ENCODE data around the gene OR6V1.
"Not testable (repeated sequence)": the region's sequence is repeated elsewhere in the genome, so short reads cannot be mapped to it uniquely, and the experiment has no call there.

Gene OR6V1

DNA sequence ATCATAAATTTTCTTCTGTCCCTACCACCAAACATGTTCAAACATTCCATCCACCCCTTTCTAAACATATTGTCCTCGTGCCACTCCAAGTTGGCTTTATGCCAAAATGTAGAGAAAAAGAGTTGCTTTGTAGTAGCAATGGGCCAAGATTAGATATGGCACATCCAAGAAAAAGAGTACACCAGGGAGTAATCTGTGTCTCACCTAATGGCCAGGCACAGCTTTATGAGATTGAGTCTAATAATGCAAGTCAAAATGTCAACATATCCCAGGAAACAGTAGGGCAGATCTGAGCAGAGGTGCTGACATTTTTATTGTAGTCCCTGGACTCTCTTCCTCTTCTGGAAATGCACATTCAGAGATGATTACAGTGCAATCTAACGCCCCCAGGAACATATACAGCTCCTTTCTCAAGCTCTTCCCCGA is 5.7 kb upstream of the OR6V1 start:
- DNase-seq, result no peak

DNA sequence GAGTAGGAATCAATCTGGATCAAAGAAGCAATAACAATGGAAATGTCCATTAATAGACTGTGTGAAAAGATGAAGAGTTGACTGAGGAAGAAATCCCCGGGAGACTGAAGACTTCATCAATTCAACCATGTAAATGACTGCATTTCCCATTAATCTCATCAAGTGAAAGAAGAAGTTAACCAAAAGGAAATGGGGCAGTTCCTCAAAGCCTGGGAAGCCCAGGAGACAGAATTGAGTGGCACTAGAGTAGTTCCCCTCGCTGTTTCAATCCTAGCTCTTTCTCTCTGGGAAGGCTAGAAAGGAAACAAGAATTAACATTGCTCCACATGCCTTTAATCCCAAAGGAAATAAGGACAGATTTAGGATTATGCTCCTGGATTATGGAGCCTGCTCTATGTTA is 4.8 kb upstream of the OR6V1 start:
- DNase-seq, result no peak

GRCh38 chr7:143048827-143049226 is 3.3 kb upstream of the OR6V1 start:
- DNase-seq, result no peak

DNA sequence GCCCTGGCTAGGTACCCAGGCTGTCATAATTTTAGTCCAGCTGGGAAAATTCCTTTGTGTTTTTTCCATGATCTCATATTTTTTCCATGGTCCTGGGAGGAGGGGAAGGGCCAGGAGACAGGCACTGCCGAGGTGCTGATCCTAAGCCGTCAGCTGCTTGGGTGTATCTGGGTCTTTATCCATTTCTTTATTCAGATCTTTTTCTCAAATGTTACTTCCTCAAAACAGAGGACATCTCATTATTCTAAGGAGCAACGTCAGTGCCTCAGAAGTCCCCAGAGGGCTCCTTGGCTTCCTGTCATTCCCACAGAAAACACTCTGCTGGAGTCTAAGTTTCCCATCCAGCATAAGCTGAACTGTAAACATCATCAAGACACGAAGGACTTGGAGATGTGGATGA is 2.8 kb upstream of the OR6V1 start:
- no peak for DNase-seq

DNA sequence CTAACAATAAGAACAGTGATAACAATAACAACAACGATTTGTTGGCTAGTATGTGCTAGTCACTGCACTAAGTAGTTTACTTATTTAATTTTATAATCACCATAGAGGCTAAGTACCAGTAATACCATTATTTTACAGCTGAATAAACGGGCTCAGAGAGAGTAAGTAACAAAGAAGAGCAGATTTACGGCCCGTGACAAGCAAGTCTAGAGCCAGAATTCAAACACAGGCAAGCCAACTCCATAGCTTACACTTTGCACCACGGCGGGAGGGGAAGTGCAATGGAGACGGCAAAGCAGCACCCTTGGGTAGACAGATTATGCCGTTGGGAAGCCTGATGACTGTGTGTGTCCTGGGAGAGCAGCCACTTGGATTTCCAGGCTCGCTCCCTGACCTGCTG is 1.2 kb upstream of the OR6V1 start:
- DNase-seq, result no peak

- no peak for DNase-seq
Measured at GRCh38 chr7:143054621-143055020, 2.5 kb downstream of the OR6V1 start.

- DNase-seq, result no peak
Measured at GRCh38 chr7:143055754-143056153, 3.6 kb downstream of the OR6V1 start.

- no peak for DNase-seq
Measured at GRCh38 chr7:143063741-143064140, 11.6 kb downstream of the OR6V1 start.

DNA sequence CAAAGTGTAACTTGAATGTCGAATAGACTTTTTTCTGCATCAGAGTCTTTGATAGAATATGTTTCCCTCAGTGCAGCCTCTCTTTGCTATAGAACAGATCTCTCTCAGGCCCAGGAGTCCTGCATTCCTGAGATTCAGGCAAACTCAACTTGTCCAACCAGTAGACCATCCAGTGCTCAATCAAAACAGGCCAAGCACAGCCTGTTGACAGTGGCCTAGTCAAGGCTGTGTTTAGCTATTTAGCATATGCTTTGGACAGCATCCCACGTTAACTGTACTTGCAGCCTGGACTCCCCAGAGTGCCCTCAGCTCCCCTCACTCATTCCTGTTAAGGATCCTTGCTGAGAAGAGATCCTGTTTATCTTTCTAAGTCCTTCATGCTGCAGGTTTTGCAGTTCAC is 16.3 kb downstream of the OR6V1 start:
- DNase-seq, result no peak

GRCh38 chr7:143069912-143070500 is 17.9 kb downstream of the OR6V1 start:
- DNase-seq, result no peak

DNA sequence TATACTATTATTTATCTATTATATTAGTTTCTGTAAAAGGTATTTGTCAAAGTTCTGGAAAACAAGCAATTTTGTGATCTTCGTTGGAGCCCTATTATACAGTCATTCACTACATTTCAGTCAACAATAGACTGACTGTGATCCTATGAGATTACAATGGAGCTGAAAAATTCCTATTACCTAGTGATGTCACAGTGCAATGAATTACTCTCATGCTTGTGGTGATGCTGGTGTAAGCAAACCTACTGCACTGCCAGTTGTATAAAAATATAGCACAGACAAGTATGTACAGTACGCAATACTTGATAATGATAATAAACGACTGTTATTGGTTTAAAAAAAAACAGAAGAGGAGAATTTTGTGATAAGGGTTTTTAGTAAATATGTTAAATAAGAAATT is 21.4 kb downstream of the OR6V1 start:
- DNase-seq, result no peak

DNA sequence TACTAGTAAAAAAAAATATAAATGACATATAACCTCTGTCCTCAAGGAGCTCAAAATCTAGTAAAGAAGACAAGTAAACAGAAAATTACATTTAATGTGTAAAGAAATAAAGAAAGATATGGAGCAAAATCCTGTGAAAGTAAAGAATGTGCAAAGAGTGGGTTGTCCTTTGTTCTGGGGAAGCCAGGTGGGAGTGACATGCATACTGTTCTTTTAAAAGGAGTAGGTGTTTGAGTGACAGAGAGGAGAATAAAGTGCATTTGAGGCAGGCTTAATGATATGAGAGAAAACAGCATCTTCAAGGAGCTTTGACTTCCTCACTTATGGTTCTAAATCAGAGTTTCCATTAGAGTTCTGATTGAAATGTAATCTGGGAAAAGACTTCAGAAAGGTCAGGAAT is 22.0 kb downstream of the OR6V1 start:
- DNase-seq, result no peak

DNA sequence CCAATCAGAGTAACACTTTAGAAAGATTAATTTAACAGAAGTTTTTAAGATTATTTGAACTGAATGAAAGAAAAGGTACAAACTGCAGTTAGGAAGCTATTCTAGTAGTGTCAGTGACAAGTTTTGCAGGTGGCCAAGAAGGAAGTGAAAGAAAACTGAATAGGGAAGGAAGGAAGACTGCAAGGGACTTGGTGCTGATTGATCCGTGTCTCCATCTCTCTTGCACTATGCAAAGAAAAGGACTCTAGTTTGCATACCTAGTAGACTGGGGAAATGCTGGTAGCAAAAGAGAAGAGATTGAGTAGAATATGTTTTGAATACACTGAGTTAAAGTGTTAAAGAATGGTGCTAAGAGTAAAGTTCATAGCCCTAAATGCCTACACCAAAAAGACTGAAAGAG is 33.0 kb downstream of the OR6V1 start:
- no peak for DNase-seq

- DNase-seq, result not testable (repeated sequence)
Measured at GRCh38 chr7:143085610-143086009, 33.5 kb downstream of the OR6V1 start.

GRCh38 chr7:143088549-143089231 is 36.5 kb downstream of the OR6V1 start:
- not testable (repeated sequence) for DNase-seq

GRCh38 chr7:143096146-143096545 is 44.0 kb downstream of the OR6V1 start:
- DNase-seq, result no peak

DNA sequence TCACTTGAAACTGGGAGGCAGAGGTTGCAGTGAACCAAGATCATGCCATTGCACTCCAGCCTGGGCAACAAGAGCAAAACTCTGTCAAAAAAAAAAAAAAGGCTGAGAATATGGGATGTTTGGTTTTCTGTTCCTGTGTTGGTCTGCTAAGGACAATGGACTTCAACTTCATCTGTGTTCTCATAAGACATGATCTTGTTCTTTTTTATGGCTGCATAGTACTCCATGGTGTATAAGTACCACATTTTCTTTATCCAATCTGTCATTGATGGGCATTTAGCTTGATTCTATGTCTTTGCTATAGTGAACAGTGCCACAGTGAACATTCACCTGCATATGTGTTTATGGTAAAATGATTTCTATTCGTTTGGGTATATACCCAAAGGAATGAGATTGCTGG is 47.4 kb downstream of the OR6V1 start:
- DNase-seq, result not testable (repeated sequence)

Data from activated CD4-positive, alpha-beta T cell treated with anti-CD3 and anti-CD28 coated beads, Interleukin-2, amount 50 U/mL, for 16 hours (primary cell).